Gastroesophageal sphincter (tissue), 3 donors: ENCODE results near the gene NGF.

Experiments used
- POLR2A ChIP-seq, 2 donors: fragments of 450-650 bp; IDR thresholded peaks; one replicate each; pipeline ENCODE4 v1.6.1; 2017; ENCODE audit warnings: antibody characterized with exemption in 2 of 2, mild to moderate bottlenecking in 2 of 2, moderate library complexity in 1 of 2
- POLR2AphosphoS5 ChIP-seq: sonication (generic); formaldehyde crosslinking; IDR thresholded peaks from one replicate; pipeline ENCODE4 v1.6.1; 2017; ENCODE audit warnings: antibody characterized with exemption
- TF ChIP-seq, protein P1 (sequence below), 4 experiments: fragments of 200-600 bp in 2 of 4; fragments of 450-650 bp in 2 of 4; sonication (generic) in 1 of 4; IDR thresholded peaks; one replicate each; pipeline ENCODE4 v1.5.1; 2017 to 2019; ENCODE audit warnings: antibody characterized with exemption in 4 of 4, mild to moderate bottlenecking in 2 of 4, moderate library complexity in 2 of 4

DNA sequence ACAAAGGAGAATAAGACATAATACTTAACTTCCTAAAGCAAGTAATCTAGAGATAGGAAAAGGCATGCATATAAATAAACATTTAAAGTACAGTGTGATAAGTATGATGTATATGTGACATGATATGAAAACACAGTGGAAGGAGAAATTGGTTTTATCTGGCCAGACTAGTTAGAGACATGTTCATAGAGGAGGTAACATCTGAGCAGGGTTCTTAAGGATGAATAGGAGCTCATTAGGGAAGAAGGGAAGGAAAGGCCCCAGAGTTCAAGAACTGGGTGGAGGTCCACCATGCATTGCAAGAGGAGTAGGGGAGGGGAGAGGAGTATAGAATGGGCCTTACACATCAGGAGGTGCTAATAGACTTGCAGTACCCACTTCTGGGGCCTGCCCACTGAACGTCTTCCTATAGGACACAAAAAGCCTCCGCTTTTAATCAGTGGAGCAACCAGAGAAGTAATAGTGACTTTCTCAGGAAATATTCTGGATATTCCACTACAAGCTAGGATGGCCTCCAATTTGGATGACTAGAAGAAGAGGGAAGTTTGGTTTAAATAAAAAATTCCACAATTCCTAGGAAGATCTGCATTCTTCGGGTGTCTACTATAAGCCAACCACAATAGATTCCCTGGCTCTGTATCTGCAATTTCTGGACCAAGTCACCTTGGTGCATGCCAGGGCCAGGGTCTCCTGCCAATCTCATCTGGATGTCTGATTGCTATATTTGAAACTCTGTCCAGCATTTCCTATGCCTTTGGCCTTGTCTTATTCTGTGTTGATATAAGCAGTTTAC is 41.9 kb downstream of the NGF start:
- TF ChIP-seq, protein P1, sequence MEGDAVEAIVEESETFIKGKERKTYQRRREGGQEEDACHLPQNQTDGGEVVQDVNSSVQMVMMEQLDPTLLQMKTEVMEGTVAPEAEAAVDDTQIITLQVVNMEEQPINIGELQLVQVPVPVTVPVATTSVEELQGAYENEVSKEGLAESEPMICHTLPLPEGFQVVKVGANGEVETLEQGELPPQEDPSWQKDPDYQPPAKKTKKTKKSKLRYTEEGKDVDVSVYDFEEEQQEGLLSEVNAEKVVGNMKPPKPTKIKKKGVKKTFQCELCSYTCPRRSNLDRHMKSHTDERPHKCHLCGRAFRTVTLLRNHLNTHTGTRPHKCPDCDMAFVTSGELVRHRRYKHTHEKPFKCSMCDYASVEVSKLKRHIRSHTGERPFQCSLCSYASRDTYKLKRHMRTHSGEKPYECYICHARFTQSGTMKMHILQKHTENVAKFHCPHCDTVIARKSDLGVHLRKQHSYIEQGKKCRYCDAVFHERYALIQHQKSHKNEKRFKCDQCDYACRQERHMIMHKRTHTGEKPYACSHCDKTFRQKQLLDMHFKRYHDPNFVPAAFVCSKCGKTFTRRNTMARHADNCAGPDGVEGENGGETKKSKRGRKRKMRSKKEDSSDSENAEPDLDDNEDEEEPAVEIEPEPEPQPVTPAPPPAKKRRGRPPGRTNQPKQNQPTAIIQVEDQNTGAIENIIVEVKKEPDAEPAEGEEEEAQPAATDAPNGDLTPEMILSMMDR (IDR thresholded peaks at IDR 0.05) = no peak
- TF ChIP-seq POLR2A (IDR thresholded peaks at IDR 0.05) (no peak), POLR2AphosphoS5 (no peak)
